IMR-90 (cell line): ENCODE data around the gene KCNMA1. TPM values are rescaled to one million over a fixed set of nuclear protein-coding genes. Genes with fewer than 3 reads are reported as not detected.

ENCODE experiments used
- ATAC-seq: fragments of 200-7000 bp; cut with Tn5 transposase; 2 replicates; pipeline ENCODE4 v1.9.1; 2020; ENCODE audit warnings: low read depth, mild to moderate bottlenecking, moderate library complexity
- BruUV-seq: library from RNA; stranded (reverse); fragments of 400-500 nt; replicated peaks from 2 replicates; lab custom pipeline; 2021; lab: Mats Ljungman, UMichigan
- CTCF ChIA-PET: fragments of 300-600 bp; formaldehyde crosslinking; extraction: SDS; loops from one replicate; lab custom pipeline; 2021; ENCODE audit warnings: antibody characterized with exemption; lab: Yijun Ruan, JAX
- POLR2A ChIA-PET: fragments of 300-600 bp; sonication (Branson Sonifier 250); formaldehyde crosslinking; loops from one replicate; lab custom pipeline; 2022; ENCODE audit warnings: antibody characterized with exemption; ENCODE audit not compliant: unreplicated experiment; lab: Charles Lee
- DNase-seq: peaks from one replicate; pipeline ENCODE4 v3.0.0; 2013
- H2AFZ ChIP-seq: replicated peaks from 2 replicates; pipeline ENCODE3; 2013; ENCODE audit warnings: low read length, mild to moderate bottlenecking; ENCODE audit not compliant: poor library complexity
- H2AK5ac ChIP-seq: 2 replicates; pipeline ENCODE4 v1.6.1; 2013; ENCODE audit warnings: low read depth, low read length, inconsistent platforms
- H2AK9ac ChIP-seq: replicated peaks from 2 replicates; pipeline ENCODE3; 2013; ENCODE audit warnings: mild to moderate bottlenecking, low read depth, low read length, moderate library complexity; ENCODE audit not compliant: poor library complexity
- H2BK120ac ChIP-seq: 2 replicates; pipeline ENCODE4 v1.6.1; 2013; ENCODE audit warnings: low read depth, low read length, inconsistent platforms
- H2BK15ac ChIP-seq: 3 replicates; pipeline ENCODE4 v1.6.1; 2013; ENCODE audit warnings: low read depth, low read length, inconsistent platforms
- H2BK20ac ChIP-seq: 2 replicates; pipeline ENCODE4 v1.6.1; 2013; ENCODE audit warnings: low read depth, mild to moderate bottlenecking, inconsistent platforms, low read length, moderate library complexity
- H2BK5ac ChIP-seq: 2 replicates; pipeline ENCODE4 v1.6.1; 2013; ENCODE audit warnings: mild to moderate bottlenecking, low read depth, low read length, inconsistent platforms; ENCODE audit not compliant: poor library complexity, severe bottlenecking
- H3K14ac ChIP-seq: replicated peaks from 2 replicates; pipeline ENCODE4 v1.6.1; 2013; ENCODE audit warnings: low read depth, low read length, inconsistent platforms
- H3K18ac ChIP-seq: 2 replicates; pipeline ENCODE4 v1.6.1; 2013; ENCODE audit warnings: low read depth, low read length, control low read depth
- H3K23ac ChIP-seq: 2 replicates; pipeline ENCODE4 v1.6.1; 2013; ENCODE audit warnings: low read depth, low read length, inconsistent platforms
- H3K27ac ChIP-seq: 2 replicates; pipeline ENCODE4 v1.5.1; 2013; ENCODE audit warnings: mild to moderate bottlenecking, control low read depth, low read length; ENCODE audit not compliant: insufficient read depth
- H3K27me3 ChIP-seq: 2 replicates; pipeline ENCODE4 v1.6.1; 2013; ENCODE audit warnings: low read length; ENCODE audit not compliant: control insufficient read depth, insufficient read depth
- H3K36me3 ChIP-seq: 2 replicates; pipeline ENCODE4 v1.6.1; 2013; ENCODE audit warnings: low read length, mixed read lengths; ENCODE audit not compliant: control insufficient read depth, insufficient read depth
- H3K4ac ChIP-seq: 2 replicates; pipeline ENCODE4 v1.6.1; 2013; ENCODE audit warnings: low read depth, low read length, inconsistent platforms
- H3K4me1 ChIP-seq: 2 replicates; pipeline ENCODE4 v1.6.1; 2013; ENCODE audit warnings: low read length, mixed read lengths; ENCODE audit not compliant: control insufficient read depth, insufficient read depth
- H3K4me2 ChIP-seq: 2 replicates; pipeline ENCODE4 v1.6.1; 2013; ENCODE audit warnings: low read depth, mild to moderate bottlenecking, control low read depth, low read length, moderate library complexity
- H3K4me3 ChIP-seq: 2 replicates; pipeline ENCODE4 v1.5.1; 2013; ENCODE audit warnings: low read depth, mild to moderate bottlenecking, control low read depth, low read length, moderate library complexity; ENCODE audit not compliant: insufficient read depth
- H3K56ac ChIP-seq: 2 replicates; pipeline ENCODE4 v1.6.1; 2013; ENCODE audit warnings: low read length, inconsistent platforms; ENCODE audit not compliant: insufficient read depth; ENCODE audit errors: extremely low read depth
- H3K79me1 ChIP-seq, 2 experiments: 2 replicates each; pipeline ENCODE4 v1.6.1; 2013; ENCODE audit warnings: low read length in 2 of 2, inconsistent platforms in 1 of 2, low read depth in 1 of 2
- H3K9ac ChIP-seq: 2 replicates; pipeline ENCODE4 v1.6.1; 2013; ENCODE audit warnings: low read depth, low read length, control low read depth
- H3K9me1 ChIP-seq: 2 replicates; pipeline ENCODE4 v1.6.1; 2013; ENCODE audit warnings: low read length, inconsistent platforms; ENCODE audit not compliant: insufficient read depth
- H3K9me3 ChIP-seq: 2 replicates; pipeline ENCODE4 v1.6.1; 2013; ENCODE audit warnings: low read length; ENCODE audit not compliant: control insufficient read depth, insufficient read depth
- H4K20me1 ChIP-seq: 2 replicates; pipeline ENCODE4 v1.6.1; 2013; ENCODE audit warnings: low read length, inconsistent platforms; ENCODE audit not compliant: insufficient read depth
- H4K5ac ChIP-seq: 2 replicates; pipeline ENCODE4 v1.6.1; 2013; ENCODE audit warnings: mild to moderate bottlenecking, low read depth, low read length, control low read depth
- H4K8ac ChIP-seq, 2 experiments: 2 replicates each; pipeline ENCODE4 v1.6.1; 2013; ENCODE audit warnings: low read depth in 2 of 2, low read length in 2 of 2, control low read depth in 1 of 2, inconsistent platforms in 1 of 2
- H4K91ac ChIP-seq: 2 replicates; pipeline ENCODE4 v1.6.1; 2013; ENCODE audit warnings: low read depth, low read length, inconsistent platforms; ENCODE audit not compliant: insufficient read depth
- CHD1 ChIP-seq: IDR thresholded peaks from 2 replicates; pipeline ENCODE4 v1.6.1; 2012; ENCODE audit warnings: low read depth, low read length, improper control_type of control experiment
- MAFK ChIP-seq: IDR thresholded peaks from 2 replicates; pipeline ENCODE4 v1.6.1; 2012; ENCODE audit warnings: low read depth, low read length, improper control_type of control experiment
- MAZ ChIP-seq: IDR thresholded peaks from 2 replicates; pipeline ENCODE4 v1.6.1; 2012; ENCODE audit warnings: low read depth, mild to moderate bottlenecking, low read length, improper control_type of control experiment, moderate library complexity, borderline replicate concordance
- WGBS, 2 experiments: methylation state at CpG; one replicate each; pipeline versions ENCODE4 v1.1.5 to v1.1.7; 2013; ENCODE audit warnings: missing lambda C conversion rate in 2 of 2; ENCODE audit not compliant: insufficient read length in 1 of 2; ENCODE audit errors: extremely low coverage in 2 of 2; 5-methylcytosine and 5-hydroxymethylcytosine counted together
- dilution Hi-C: fragments of 300-500 bp; cut with HindIII; formaldehyde crosslinking; loops from one replicate; pipeline ENCODE4 v1.14.3; 2018; ENCODE audit warnings: low sequenced_read_pairs; ENCODE audit not compliant: unreplicated experiment
- in situ Hi-C: fragments of 300-500 bp; cut with MboI; formaldehyde crosslinking; loops from 3 replicates; pipeline ENCODE4 v1.14.3; 2019; ENCODE audit warnings: low sequenced_read_pairs, inconsistent platforms, mixed read lengths
- intact Hi-C: fragments of 100-400 bp; cut with micrococcal nuclease; formaldehyde crosslinking; loops from 2 replicates; pipeline ENCODE4 v1.10.0; 2022
- polyA plus RNA-seq, 3 experiments: library from polyadenylated mRNA; depleted of rRNA; stranded (reverse); fragments of >200 nt; gene quantifications; 2 replicates each; pipeline ENCODE4 v1.2.3, GENCODE V29; 2012; ENCODE audit warnings: low replicate concordance in 1 of 3
- total RNA-seq: library from RNA; depleted of rRNA; stranded (reverse); fragments of >200 nt; gene quantifications from 2 replicates; pipeline ENCODE4 v1.2.3, GENCODE V29; 2012
- TF ChIP-seq, protein P1 (sequence below): fragments of 150-350 bp; IDR thresholded peaks from 2 replicates; pipeline ENCODE4 v1.6.1; 2017; ENCODE audit warnings: mild to moderate bottlenecking, antibody characterized with exemption, low read length, low read depth

KCNMA1 gene
- total and polyA plus RNA-seq, 2 of the 4 experiments (the other 2 are of a cell fraction): 25.6 to 29.6 TPM

DNA sequence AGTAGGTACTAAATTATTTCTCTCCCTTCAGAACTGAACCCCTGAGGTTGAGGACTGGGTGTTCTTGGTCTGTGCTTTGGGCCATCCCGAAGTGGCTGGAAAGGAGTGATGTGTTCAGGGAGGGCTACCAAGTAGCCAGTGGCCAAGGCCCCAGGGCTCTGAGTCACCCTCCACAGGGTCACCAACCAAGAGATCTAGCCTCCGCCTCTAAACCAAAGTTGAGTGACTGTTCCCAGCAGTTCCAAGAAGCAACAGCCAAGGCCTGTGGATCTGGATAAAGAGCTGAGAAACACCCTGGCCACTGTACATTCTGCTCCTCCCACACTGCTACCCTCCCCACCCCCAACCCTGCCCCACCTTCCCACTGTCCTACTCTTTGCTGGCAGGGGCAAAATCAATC is 35.5 kb upstream of the KCNMA1 start:
- no CpG with 5 or more reads among the region's 2 CpGs for WGBS, 2 experiments
- in situ Hi-C loops: no loop called here

More for the DNA sequence above, 35.5 kb upstream of the KCNMA1 start:
- H3K27me3 ChIP-seq: peaks cover 29% of the 10 kb centered on the region
- no peaks in the 10 kb centered on the region for H3K9me3 ChIP-seq
- H3K56ac ChIP-seq: no peak overlapping the region
- H4K20me1 ChIP-seq: no peaks in the 10 kb centered on the region
- H3K4me1 ChIP-seq: peaks cover 2% of the 10 kb centered on the region; the same call in 1 of the 2 replicates
- ATAC-seq: no peak; the same call in 1 of the 2 replicates
- H4K8ac ChIP-seq: no peak overlapping the region
- H3K27ac ChIP-seq: no peak overlapping the region
- no peak overlapping the region for H2AK9ac ChIP-seq
- no peaks in the 10 kb centered on the region for H3K36me3 ChIP-seq
- BruUV-seq: no TSS peak
- no peak overlapping the region for H2BK5ac ChIP-seq
- no peak overlapping the region for H4K91ac ChIP-seq
- no peak overlapping the region for H3K18ac ChIP-seq
- no peak overlapping the region for H2BK15ac ChIP-seq
- no peak overlapping the region for H3K14ac ChIP-seq
- ChIA-PET POLR2A (no interaction called here), CTCF (no interaction called here)
- H4K5ac ChIP-seq: no peak overlapping the region
- H2AK5ac ChIP-seq: no peak overlapping the region
- H3K4me3 ChIP-seq: no peak overlapping the region
- no peak overlapping the region for H2BK20ac ChIP-seq
- no peak overlapping the region for H2AFZ ChIP-seq
- dilution Hi-C loops: no loop called here
- H3K4me2 ChIP-seq: no peak overlapping the region
- intact Hi-C loops: no loop called here
- TF ChIP-seq MAZ (no peak), MAFK (no peak), CHD1 (no peak)
- TF ChIP-seq, protein P1, sequence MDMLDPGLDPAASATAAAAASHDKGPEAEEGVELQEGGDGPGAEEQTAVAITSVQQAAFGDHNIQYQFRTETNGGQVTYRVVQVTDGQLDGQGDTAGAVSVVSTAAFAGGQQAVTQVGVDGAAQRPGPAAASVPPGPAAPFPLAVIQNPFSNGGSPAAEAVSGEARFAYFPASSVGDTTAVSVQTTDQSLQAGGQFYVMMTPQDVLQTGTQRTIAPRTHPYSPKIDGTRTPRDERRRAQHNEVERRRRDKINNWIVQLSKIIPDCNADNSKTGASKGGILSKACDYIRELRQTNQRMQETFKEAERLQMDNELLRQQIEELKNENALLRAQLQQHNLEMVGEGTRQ: no peak
- no peak overlapping the region for H3K4ac ChIP-seq
- H3K79me1 ChIP-seq: no peaks in the 10 kb centered on the region
- H3K9ac ChIP-seq: no peak overlapping the region
- H3K23ac ChIP-seq: no peak overlapping the region
- no peak overlapping the region for H2BK120ac ChIP-seq
- no peaks in the 10 kb centered on the region for H3K9me1 ChIP-seq
- DNase-seq: peak; percentile 10
